ENCODE data around the gene BRCA2. TPM values are rescaled to one million over a fixed set of nuclear protein-coding genes. Genes with fewer than 3 reads are reported as not detected.

Gene BRCA2
- total and polyA plus RNA-seq, 3 experiments from 2014 or later: 1.3 to 14.2 (median 12.6) TPM

DNA sequence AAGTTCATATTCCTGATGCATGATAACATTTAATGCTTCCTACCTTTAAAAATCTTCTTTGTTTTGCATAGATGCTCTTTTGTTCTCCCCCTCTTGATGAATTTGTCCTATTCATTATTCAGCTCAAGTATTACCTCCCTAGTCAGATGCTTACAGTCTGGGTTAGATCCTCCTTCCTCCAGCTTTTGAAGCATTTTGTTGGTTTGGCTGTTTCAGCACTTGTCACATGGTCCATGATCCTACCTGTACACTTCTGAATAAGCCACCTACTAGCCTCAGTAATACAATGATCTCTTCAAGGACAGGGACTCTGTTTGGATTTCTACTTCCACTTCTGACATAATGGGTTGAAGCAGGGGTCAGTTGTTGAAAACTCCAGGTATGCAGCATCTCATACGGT is 75.2 kb downstream of the BRCA2 start:
- Mint-ChIP-seq H3K4me1 (peaks cover 14 to 35% (median 25%) of the 10 kb centered on the region in 3 donors), H3K4me3 (peak overlapping the region in 6 of 7 donors; percentile 10 to 64 (median 39)), H3K27me3 (no peaks in the 10 kb centered on the region), H3K27ac (peak overlapping the region in 6 of 8 donors; percentile 55 to 84 (median 62)), H3K36me3 (no peaks in the 10 kb centered on the region), H3K9me3 (no peaks in the 10 kb centered on the region)
- H3K27ac ChIP-seq (ENCODE audit: low read depth, low read length): no peak overlapping the region
- peaks cover 4% of the 10 kb centered on the region for H3K4me1 ChIP-seq (ENCODE audit: insufficient read depth, low read length)
- ChIA-PET CTCF (interaction anchor here (0.7 kb wide), 1 partner anchor 190 kb away, joined by 3 read pairs; no protein-coding TSS in a partner anchor), POLR2A (interaction anchor here (1.0 kb wide), 1 partner anchor 75 kb away, joined by 3 read pairs; the partner anchor contains the start of genes BRCA2 and ZAR1L)
- H3K9me3 ChIP-seq (ENCODE audit: low read length): no peaks in the 10 kb centered on the region
- no peaks in the 10 kb centered on the region for H3K27me3 ChIP-seq (ENCODE audit: insufficient read depth, low read length, poor library complexity, severe bottlenecking)
- no peak overlapping the region for H3K4me3 ChIP-seq (ENCODE audit: low read length)
- H3K36me3 ChIP-seq (ENCODE audit: insufficient read depth, low read length): no peaks in the 10 kb centered on the region
- no peak for DNase-seq

DNA sequence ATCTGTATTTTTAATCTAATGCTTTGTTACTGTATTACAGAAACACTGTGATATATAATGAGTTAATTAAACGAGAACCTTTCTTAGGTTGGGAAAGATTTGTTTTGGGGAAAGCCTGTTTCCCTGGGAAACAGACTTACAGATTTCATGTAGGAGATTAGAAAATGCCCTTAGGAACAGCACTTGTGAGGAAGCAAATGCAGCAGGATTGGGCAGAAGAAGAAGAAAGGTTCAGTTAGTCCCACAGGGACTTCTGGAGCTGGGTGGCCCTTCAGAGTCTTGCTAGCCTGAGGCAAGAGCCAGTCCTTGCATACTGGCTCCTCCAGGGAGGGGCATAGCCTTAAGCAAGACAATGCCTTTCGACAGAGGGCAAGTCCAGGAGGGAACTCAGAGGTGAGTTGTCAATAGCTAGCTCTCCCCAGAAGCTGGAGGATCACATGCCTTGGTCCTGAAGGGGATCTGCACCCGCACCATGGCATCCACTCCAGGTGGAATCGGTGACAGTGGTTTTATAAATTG is 75.9 kb downstream of the BRCA2 start:
- Mint-ChIP-seq H3K36me3 (no peaks in the 10 kb centered on the region), H3K27me3 (no peaks in the 10 kb centered on the region), H3K4me3 (no peak overlapping the region), H3K4me1 (peaks cover 14 to 35% (median 25%) of the 10 kb centered on the region in 3 donors), H3K9me3 (no peaks in the 10 kb centered on the region), H3K27ac (peak overlapping the region in 2 of 8 donors; percentile 68 to 82)
- H3K36me3 ChIP-seq (ENCODE audit: insufficient read depth, low read length): no peaks in the 10 kb centered on the region
- DNase-seq: no peak
- CTCF ChIA-PET: interaction anchor here (0.7 kb wide), 1 partner anchor 189 kb away, joined by 3 read pairs; no protein-coding TSS in a partner anchor
- H3K9me3 ChIP-seq (ENCODE audit: low read length): no peaks in the 10 kb centered on the region
- POLR2A ChIA-PET: interaction anchor here (0.5 kb wide), 1 partner anchor 26 kb away, joined by 3 read pairs; no protein-coding TSS in a partner anchor
- no peak overlapping the region for H3K4me3 ChIP-seq (ENCODE audit: low read length)
- peaks cover 4% of the 10 kb centered on the region for H3K4me1 ChIP-seq (ENCODE audit: insufficient read depth, low read length)
- no peak overlapping the region for H3K27ac ChIP-seq (ENCODE audit: low read depth, low read length)
- H3K27me3 ChIP-seq (ENCODE audit: insufficient read depth, low read length, poor library complexity, severe bottlenecking): no peaks in the 10 kb centered on the region

DNA sequence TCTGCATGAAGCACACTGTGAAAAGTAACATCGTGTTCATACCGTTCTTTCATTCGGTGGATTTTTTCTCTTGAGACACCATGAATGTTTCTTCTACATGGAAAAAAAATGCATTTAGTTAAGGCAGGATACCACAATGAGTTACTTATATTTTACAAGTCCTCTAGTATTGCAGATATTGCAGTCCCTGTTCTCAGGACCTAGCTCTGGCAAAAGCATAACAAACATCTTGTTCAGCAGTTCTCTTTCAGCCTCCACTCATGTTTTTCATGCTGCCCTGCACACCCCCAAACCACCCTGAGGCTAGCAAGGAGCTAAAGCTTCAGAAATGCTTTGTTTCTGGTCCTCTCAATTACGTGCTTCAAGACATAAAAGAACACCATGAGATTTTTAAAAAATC is 87.8 kb downstream of the BRCA2 start:
- Histone ChIP-seq H3K27me3 (ENCODE audit: insufficient read depth, low read length, poor library complexity, severe bottlenecking) (no peaks in the 10 kb centered on the region), H3K9me3 (ENCODE audit: low read length) (no peaks in the 10 kb centered on the region), H3K4me1 (ENCODE audit: insufficient read depth, low read length) (no peaks in the 10 kb centered on the region), H3K4me3 (ENCODE audit: low read length) (no peak overlapping the region), H3K36me3 (ENCODE audit: insufficient read depth, low read length) (peaks cover 31% of the 10 kb centered on the region), H3K27ac (ENCODE audit: low read depth, low read length) (no peak overlapping the region)
- Mint-ChIP-seq H3K9me3 (no peaks in the 10 kb centered on the region), H3K27me3 (no peaks in the 10 kb centered on the region), H3K4me3 (no peak overlapping the region), H3K27ac (peak overlapping the region in 1 of 8 donors; percentile 29), H3K36me3 (peaks cover 6 to 67% (median 22%) of the 10 kb centered on the region in 3 donors), H3K4me1 (peaks cover 4 to 12% (median 12%) of the 10 kb centered on the region in 3 donors)
- CTCF ChIA-PET: no interaction called here
- DNase-seq: no peak
- POLR2A ChIA-PET: interaction anchor here (0.7 kb wide), 1 partner anchor 23 kb away, joined by 3 read pairs; no protein-coding TSS in a partner anchor

DNA sequence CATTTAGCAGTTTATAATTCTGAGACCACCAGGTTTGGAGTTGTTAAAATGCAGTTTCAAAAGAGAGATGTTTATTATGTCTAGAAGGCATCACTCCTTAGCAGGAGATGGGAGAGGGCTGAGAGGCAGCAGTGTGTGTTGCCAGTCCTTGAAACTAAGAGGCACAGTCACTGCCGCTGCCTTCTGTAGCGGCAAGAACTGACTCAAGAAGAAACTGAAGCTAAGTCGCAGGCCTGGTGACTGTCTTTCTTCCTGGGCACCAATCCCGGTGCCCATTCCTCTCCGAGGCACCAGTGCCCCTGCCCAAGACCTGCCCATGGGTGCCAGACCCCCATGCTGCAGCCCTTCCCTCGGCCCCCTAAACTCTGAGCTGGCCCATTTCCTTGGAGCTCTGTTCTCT is 92.5 kb downstream of the BRCA2 start:
- peak overlapping the region in 2 of 7 donors; percentile 11 to 44 for H3K4me3 Mint-ChIP-seq
- Histone ChIP-seq H3K27ac (ENCODE audit: low read depth, low read length) (no peak overlapping the region), H3K27me3 (ENCODE audit: insufficient read depth, low read length, poor library complexity, severe bottlenecking) (no peaks in the 10 kb centered on the region), H3K36me3 (ENCODE audit: insufficient read depth, low read length) (peaks cover 29% of the 10 kb centered on the region), H3K9me3 (ENCODE audit: low read length) (no peaks in the 10 kb centered on the region), H3K4me3 (ENCODE audit: low read length) (no peak overlapping the region), H3K4me1 (ENCODE audit: insufficient read depth, low read length) (peaks cover 3% of the 10 kb centered on the region)
- no peaks in the 10 kb centered on the region for H3K27me3 Mint-ChIP-seq
- peak overlapping the region in 5 of 8 donors; percentile 12 to 84 (median 75) for H3K27ac Mint-ChIP-seq
- peaks cover 23 to 44% (median 41%) of the 10 kb centered on the region in 3 donors for H3K4me1 Mint-ChIP-seq
- DNase-seq: no peak
- ChIA-PET POLR2A (no interaction called here), CTCF (no interaction called here)
- peaks cover 2 to 79% (median 20%) of the 10 kb centered on the region in 3 donors for H3K36me3 Mint-ChIP-seq
- no peaks in the 10 kb centered on the region for H3K9me3 Mint-ChIP-seq

DNA sequence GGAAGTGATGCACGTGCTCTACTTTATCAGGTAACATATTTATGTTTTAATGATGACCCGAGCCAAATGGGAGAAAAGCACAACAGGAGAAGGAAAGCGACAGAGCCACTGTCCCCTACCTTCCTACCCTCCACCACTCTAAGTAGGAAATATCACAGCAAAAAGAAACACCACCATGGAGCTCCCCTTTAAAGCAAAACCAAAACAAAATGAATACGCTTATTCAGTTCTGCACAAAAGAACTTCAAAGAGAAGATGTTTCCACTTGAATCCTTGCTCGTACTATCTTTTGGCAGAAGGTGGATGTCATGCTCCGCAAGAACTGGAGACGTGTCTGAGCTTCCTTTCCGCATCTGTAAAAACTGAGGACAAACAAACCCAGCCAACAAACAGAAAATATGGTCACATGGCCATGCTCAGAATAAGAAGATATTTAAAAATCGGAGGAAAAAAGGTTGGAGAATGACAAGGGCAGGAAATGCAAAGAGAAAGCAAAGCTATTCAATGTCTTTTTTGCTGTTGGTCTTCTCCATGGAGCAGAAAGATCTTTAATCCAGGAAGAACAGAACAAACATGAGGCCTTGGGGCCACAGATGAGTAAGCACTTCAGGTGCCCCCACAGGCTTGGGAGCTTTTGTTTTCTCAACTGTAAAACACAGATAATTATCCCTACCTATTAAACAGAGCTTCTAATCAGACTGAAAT is 93.1 kb downstream of the BRCA2 start:
- Histone ChIP-seq H3K9me3 (ENCODE audit: low read length) (no peaks in the 10 kb centered on the region), H3K27me3 (ENCODE audit: insufficient read depth, low read length, poor library complexity, severe bottlenecking) (no peaks in the 10 kb centered on the region), H3K27ac (ENCODE audit: low read depth, low read length) (no peak overlapping the region), H3K4me3 (ENCODE audit: low read length) (no peak overlapping the region), H3K4me1 (ENCODE audit: insufficient read depth, low read length) (peaks cover 3% of the 10 kb centered on the region), H3K36me3 (ENCODE audit: insufficient read depth, low read length) (peaks cover 23% of the 10 kb centered on the region)
- peaks cover 0 to 77% (median 17%) of the 10 kb centered on the region in 3 donors for H3K36me3 Mint-ChIP-seq
- H3K27ac Mint-ChIP-seq: peak overlapping the region in 7 of 8 donors; percentile 12 to 84 (median 66)
- peak overlapping the region in 2 of 7 donors; percentile 11 to 45 for H3K4me3 Mint-ChIP-seq
- no peaks in the 10 kb centered on the region for H3K27me3 Mint-ChIP-seq
- POLR2A ChIA-PET: no interaction called here
- CTCF ChIA-PET: no interaction called here
- H3K9me3 Mint-ChIP-seq: no peaks in the 10 kb centered on the region
- DNase-seq: no peak
- H3K4me1 Mint-ChIP-seq: peaks cover 23 to 48% (median 41%) of the 10 kb centered on the region in 3 donors

DNA sequence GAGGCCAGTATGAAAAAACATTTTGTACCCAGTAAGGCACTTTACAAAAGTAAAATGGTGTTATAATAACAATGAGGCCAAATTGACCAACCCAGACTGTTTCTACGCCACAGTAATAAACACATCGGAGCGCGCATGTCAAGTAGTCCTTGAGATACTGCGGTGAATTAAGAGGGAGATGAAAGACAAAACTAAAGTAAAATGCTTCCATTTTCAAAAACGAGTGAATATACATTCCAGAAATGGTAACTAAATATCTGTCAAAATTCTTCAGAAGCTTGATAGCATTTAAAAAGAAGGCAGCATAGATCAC is 93.6 kb downstream of the BRCA2 start:
- H3K36me3 ChIP-seq (ENCODE audit: insufficient read depth, low read length): peaks cover 18% of the 10 kb centered on the region
- no peaks in the 10 kb centered on the region for H3K27me3 ChIP-seq (ENCODE audit: insufficient read depth, low read length, poor library complexity, severe bottlenecking)
- no peak overlapping the region for H3K27ac ChIP-seq (ENCODE audit: low read depth, low read length)
- CTCF ChIA-PET: no interaction called here
- no peak overlapping the region for H3K4me3 ChIP-seq (ENCODE audit: low read length)
- H3K4me1 ChIP-seq (ENCODE audit: insufficient read depth, low read length): peaks cover 3% of the 10 kb centered on the region
- DNase-seq: no peak
- no peaks in the 10 kb centered on the region for H3K9me3 ChIP-seq (ENCODE audit: low read length)
- POLR2A ChIA-PET: interaction anchor here (0.6 kb wide), 1 partner anchor 12 kb away, joined by 3 read pairs; no protein-coding TSS in a partner anchor
- no peaks in the 10 kb centered on the region for H3K9me3 Mint-ChIP-seq
- peak overlapping the region in 1 of 8 donors; percentile 14 for H3K27ac Mint-ChIP-seq
- H3K27me3 Mint-ChIP-seq: no peaks in the 10 kb centered on the region
- no peak overlapping the region for H3K4me3 Mint-ChIP-seq
- peaks cover 0 to 72% (median 17%) of the 10 kb centered on the region in 3 donors for H3K36me3 Mint-ChIP-seq
- H3K4me1 Mint-ChIP-seq: peaks cover 23 to 49% (median 41%) of the 10 kb centered on the region in 3 donors

DNA sequence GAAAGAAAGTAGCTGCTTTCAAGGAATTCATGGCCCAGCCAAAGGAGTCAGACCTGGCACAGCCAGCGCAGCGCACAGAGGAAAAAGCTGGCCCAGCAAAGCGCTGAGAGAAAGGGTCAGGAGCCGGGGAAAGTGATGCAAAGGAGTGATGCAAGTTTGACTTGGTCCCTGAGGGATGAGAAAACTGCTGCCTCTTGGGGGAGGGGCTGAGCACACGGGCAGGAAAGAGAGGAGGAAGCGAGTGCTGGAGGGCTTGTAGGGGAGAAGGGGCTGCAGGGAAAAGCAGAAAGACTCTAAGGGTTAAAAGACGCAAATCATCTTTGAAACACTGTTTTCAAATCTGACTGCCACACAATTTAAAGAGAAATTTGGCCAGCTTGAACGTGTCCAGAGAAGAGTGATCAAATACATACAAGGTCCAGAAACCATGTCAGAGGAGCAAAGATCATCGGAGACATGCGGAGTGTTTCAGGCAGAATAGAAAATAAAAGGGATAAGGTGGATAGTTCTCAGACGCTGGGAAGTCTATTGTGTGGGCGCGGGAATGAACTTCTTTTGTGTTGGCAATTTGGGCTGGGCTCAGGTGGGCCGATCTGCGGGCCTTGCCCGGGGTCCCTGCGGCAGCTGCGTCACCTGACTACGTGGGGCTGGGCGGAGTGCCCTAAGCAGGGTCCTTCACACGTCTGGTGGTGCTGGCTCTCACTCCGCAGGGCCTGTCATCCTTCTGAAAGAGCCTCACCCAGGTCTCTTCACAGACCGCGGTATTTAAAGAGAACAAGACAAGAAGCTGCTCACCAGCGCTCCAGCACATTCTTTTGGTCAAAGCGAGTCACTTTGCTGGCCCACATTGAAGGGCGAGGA is 94.5 kb downstream of the BRCA2 start:
- H3K27ac ChIP-seq (ENCODE audit: low read depth, low read length): no peak overlapping the region
- ChIA-PET POLR2A (interaction anchor here (0.6 kb wide), 1 partner anchor 13 kb away, joined by 3 read pairs; no protein-coding TSS in a partner anchor), CTCF (no interaction called here)
- Mint-ChIP-seq H3K36me3 (peaks cover 0 to 68% (median 15%) of the 10 kb centered on the region in 3 donors), H3K4me3 (no peak overlapping the region), H3K27ac (peak overlapping the region in 3 of 8 donors; percentile 64 to 76 (median 70)), H3K27me3 (no peaks in the 10 kb centered on the region), H3K4me1 (peaks cover 25 to 51% (median 41%) of the 10 kb centered on the region in 3 donors), H3K9me3 (no peaks in the 10 kb centered on the region)
- no peak for DNase-seq
- H3K4me1 ChIP-seq (ENCODE audit: insufficient read depth, low read length): peaks cover 3% of the 10 kb centered on the region
- H3K36me3 ChIP-seq (ENCODE audit: insufficient read depth, low read length): peaks cover 10% of the 10 kb centered on the region
- H3K9me3 ChIP-seq (ENCODE audit: low read length): no peaks in the 10 kb centered on the region
- H3K4me3 ChIP-seq (ENCODE audit: low read length): no peak overlapping the region
- H3K27me3 ChIP-seq (ENCODE audit: insufficient read depth, low read length, poor library complexity, severe bottlenecking): no peaks in the 10 kb centered on the region

Data from CD8-positive, alpha-beta memory T cell (primary cell).